Amniotic epithelial cell (primary cell): ENCODE measurements around the gene ADRA2C.

ENCODE experiments used
- DNase-seq: peaks from one replicate; pipeline ENCODE4 v3.0.0-alpha.2; 2010; ENCODE audit warnings: low read depth

ADRA2C gene

GRCh38 chr4:3733195-3733594, 33.0 kb upstream of the ADRA2C start:
- no peak for DNase-seq

DNA sequence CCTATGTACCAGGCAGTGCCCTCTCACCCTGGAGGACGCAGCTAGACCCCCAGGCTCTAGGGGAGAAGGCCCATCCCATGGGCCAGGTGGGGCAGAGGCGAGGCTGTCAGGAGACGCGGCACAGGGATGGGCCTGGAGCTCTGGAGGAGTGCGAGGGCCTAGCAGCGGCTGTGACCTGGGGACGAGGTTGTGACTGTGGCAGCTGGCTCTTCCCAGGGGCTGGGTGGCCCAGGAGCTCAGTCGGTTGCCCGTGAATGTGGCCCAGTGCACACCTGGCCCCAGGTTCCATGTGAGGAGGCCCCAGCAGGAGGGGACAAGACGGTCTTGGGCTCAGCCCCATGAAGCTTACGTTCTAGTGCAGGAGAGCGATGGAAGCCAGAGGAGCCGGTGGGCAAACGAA, 31.0 kb upstream of the ADRA2C start:
- no peak for DNase-seq

DNA sequence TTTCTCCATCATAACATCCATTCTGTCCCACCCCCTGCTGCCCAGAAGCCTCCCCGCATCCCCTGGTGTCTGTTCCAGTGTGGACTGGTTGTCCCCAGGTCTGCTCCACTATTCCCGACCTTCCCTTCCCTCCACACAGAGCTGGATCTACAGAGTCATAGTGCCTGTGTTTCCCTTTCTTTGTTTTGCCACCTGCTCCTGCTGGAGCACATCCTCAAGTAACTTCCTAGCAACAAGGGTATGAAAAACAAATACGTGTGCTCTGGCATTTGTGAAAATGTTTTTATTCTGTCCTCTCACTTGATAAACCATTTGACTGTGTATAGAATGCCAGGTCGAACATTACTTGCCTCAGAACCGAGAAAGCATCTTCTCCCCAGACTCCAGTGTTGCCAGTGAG, 29.9 kb upstream of the ADRA2C start:
- no peak for DNase-seq

GRCh38 chr4:3736806-3737205, 29.4 kb upstream of the ADRA2C start:
- DNase-seq: no peak

GRCh38 chr4:3739577-3739976, 26.6 kb upstream of the ADRA2C start:
- no peak for DNase-seq

- DNase-seq: no peak
Observed at GRCh38 chr4:3740256-3740655, 25.9 kb upstream of the ADRA2C start.

- no peak for DNase-seq
Observed at GRCh38 chr4:3741217-3742011, 24.8 kb upstream of the ADRA2C start.

DNA sequence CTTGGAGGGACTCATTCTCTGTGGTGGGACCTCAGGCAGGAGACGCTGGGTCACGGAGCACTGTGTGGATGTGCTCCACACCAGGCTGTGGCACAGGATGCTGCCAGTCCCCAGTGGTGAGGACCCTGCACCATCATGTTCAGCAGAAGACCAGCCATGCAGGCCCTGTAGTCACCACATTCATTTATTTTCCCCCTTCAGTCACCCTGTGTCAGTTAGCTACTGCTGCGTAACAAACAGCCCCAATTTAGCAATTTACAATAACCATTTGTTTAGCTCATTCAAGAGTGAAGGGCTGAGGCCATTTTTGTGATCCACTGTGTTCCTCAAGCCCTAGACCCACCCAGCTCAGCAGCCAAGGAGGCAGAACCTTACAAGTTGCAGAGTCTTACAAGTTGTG, 23.6 kb upstream of the ADRA2C start:
- no peak for DNase-seq

DNA sequence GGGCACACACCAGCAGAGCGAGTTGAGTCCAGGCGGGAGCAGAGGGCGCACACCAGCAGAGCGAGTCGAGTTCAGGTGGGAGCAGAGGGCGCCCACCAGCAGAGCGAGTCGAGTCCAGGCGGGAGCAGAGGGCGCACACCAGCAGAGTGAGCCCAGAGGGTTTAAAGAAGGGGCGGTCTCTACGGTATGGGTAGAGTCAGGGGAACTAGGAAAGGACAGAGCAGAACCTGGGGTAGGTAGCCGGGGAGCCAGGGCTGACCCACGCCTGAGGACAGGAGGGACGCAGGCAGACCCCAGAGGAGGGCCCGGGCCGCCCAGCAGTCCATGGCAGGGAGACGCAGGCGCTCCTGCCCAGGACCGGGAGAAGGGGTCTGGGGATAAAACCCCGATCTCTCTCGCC, 22.0 kb upstream of the ADRA2C start:
- no peak for DNase-seq

DNA sequence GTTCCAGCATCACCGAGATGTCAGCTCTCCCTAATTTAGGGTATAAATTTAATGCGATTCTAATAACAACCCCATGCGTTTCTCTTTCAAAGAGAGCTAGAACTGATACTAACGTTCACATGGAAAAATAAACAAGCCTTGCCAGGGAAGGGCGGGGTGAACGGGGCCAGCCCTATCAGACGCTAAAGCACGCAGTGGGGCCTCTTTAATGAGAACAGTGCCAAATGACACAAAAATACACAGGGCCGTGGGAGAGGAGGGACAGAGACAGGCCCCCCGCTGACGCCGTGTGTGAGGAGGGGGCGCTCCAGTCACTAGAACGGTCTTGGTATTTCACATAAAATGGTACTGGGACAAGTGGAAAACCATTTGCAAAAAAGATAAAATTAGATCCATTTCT, 21.3 kb upstream of the ADRA2C start:
- no peak for DNase-seq

GRCh38 chr4:3745886-3746656, 20.1 kb upstream of the ADRA2C start:
- DNase-seq: no peak

GRCh38 chr4:3746701-3747580, 19.2 kb upstream of the ADRA2C start:
- DNase-seq: no peak

GRCh38 chr4:3747581-3747904, 18.6 kb upstream of the ADRA2C start:
- DNase-seq: no peak

- DNase-seq: no peak
Observed at GRCh38 chr4:3748136-3748898, 17.9 kb upstream of the ADRA2C start.

DNA sequence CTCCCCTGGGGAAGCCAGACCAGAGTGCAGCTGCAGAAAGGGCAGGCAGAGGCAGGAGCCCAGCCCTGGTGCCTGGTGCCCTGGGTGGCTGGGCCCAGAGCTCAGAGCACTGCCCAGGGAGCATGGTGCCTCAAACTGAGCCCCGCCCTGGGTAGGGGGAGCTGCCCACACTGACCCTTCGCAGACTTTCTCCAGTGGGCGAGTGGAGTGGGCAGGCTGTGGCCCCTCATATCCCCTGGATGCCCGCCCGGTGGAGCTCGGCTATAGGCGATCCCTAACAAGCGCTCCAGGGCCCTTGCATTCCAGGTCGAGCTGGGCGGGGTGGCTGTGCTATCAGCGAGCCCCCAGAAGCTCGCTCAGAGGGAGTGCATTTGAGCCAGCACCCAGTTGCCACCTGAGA, 17.1 kb upstream of the ADRA2C start:
- no peak for DNase-seq

DNA sequence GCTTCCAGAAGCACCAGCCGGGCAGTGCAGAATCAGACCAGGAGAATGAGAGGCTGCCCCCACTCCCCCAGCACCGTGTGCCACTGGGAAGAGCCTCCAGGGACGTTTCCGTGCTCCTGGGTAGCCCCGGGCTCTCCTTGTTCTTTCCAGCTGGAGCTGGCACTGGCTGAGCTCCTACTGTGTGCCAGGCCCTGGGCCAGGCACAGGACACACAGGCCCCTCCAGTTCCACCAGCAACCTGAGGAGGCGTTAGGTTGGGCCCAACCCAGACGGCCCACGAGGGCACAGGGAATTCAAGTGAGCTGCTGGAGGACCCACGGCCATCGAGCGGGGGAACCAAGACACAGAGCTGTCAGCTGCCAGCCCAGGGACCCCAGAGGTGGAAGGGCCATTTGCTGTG, 15.9 kb upstream of the ADRA2C start:
- DNase-seq: no peak

GRCh38 chr4:3752022-3752421, 14.2 kb upstream of the ADRA2C start:
- no peak for DNase-seq

- DNase-seq: no peak
Observed at GRCh38 chr4:3753726-3754412, 12.3 kb upstream of the ADRA2C start.

- no peak for DNase-seq
Observed at GRCh38 chr4:3756343-3757059, 9.7 kb upstream of the ADRA2C start.

- no peak for DNase-seq
Observed at GRCh38 chr4:3759236-3759635, 6.9 kb upstream of the ADRA2C start.

DNA sequence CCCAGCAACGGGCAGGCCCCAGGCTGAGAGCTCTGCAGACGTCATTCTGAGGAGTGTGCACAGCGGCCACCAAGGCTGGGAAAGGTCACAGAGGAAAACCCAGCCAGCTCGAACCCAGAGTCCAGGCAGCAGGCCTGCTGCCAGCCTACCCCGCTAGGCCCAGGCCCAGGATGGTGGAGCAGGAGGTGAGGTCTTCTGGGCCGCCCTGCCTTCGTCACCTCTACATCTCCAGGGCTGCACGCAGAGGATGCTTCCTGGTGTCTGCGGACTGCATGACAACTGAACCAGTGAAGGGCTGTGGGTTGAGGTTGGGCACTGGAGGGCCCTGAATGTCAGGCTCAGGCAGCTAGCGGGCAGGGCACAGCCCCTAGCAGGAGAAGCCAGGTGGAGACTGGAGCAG, 5.8 kb upstream of the ADRA2C start:
- DNase-seq: no peak
